Thoracic aorta (tissue), 2 donors: ENCODE results near the gene PDCD10. TPM values are rescaled to one million over a fixed set of nuclear protein-coding genes. Genes with fewer than 3 reads are reported as not detected.

Source experiments
- ATAC-seq: fragments of 150-250 bp; one replicate; pipeline ENCODE4 v1.8.0; 2017; ENCODE audit warnings: low read depth; ENCODE audit not compliant: insufficient number of reproducible peaks, low FRiP score
- DNase-seq: peaks from one replicate; pipeline ENCODE4 v3.0.0-alpha.2; 2020; ENCODE audit warnings: low spot score
- H3K27ac ChIP-seq, 2 donors: fragments of 200-600 bp; sonication (generic); 1 replicate in 1 of 2; 2 replicates in 1 of 2; pipeline ENCODE4 v1.5.1; 2016; ENCODE audit warnings: mild to moderate bottlenecking in 2 of 2, moderate library complexity in 2 of 2
- H3K27me3 ChIP-seq: fragments of 200-600 bp; sonication (generic); replicated peaks from 2 replicates; pipeline ENCODE4 v1.6.0; 2016; ENCODE audit warnings: mild to moderate bottlenecking; ENCODE audit not compliant: insufficient read depth
- H3K36me3 ChIP-seq: fragments of 200-600 bp; sonication (generic); one replicate; pipeline ENCODE4 v1.5.1; 2016
- H3K4me1 ChIP-seq, 2 donors: fragments of 200-600 bp; sonication (generic); 1 replicate in 1 of 2; 2 replicates in 1 of 2; pipeline versions ENCODE4 v1.5.1 to v1.6.0; 2016; ENCODE audit warnings: low read depth in 2 of 2, mild to moderate bottlenecking in 1 of 2; ENCODE audit not compliant: control insufficient read depth in 1 of 2
- H3K4me3 ChIP-seq: fragments of 200-600 bp; sonication (generic); 2 replicates; pipeline ENCODE4 v1.5.1; 2016; ENCODE audit warnings: mild to moderate bottlenecking
- H3K9me3 ChIP-seq: fragments of 200-600 bp; sonication (generic); 2 replicates; pipeline ENCODE4 v1.5.1; 2016
- total RNA-seq, 2 donors: library from RNA; depleted of rRNA; stranded (reverse); fragments of >200 nt; gene quantifications; one replicate each; pipeline versions ENCODE4 v1.1.0 to v1.2.3, GENCODE V29; 2016
- TF ChIP-seq, protein P1 (sequence below): fragments of 200-600 bp; sonication (generic); IDR thresholded peaks from one replicate; pipeline ENCODE4 v1.5.1; 2019; ENCODE audit warnings: antibody characterized with exemption

PDCD10 gene
- total RNA-seq, 2 donors from 2014 or later, result 55.5 to 77.3 TPM

DNA sequence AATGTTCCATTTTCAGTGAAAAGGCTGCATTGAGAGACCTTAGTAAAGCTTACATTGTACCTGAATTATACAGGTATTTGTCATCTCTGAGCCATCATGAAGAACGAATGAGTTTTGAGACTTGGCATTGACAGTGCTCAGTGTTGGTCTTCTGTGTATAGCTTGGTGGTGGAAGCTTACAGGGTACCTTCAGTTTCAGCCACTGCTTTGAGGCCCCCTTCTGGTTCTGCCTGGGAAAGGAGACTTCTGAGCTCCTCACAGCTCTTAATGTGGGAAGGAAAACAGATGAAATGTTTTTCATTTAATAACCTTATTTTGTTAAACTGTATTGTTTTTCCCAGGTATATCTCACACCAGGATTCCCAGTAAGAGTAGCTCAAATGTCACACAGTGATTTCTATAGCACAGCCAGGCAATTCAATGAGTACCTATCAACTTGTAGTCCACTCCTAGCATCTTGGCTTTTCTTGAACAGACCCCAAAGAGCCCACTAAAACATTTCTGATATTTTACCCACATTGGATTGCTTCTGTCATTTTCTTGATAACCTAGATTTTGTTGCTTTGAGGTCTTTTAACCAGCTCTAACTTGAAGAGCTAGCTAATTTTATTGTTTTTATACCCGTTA lies 6.4 kb upstream of the PDCD10 start:
- Histone ChIP-seq H3K27ac (no peak overlapping the region), H3K4me3 (no peak overlapping the region), H3K4me1 (peaks cover 0 to 5% of the 10 kb centered on the region in 2 donors), H3K27me3 (no peaks in the 10 kb centered on the region), H3K36me3 (no peaks in the 10 kb centered on the region), H3K9me3 (no peaks in the 10 kb centered on the region)
- TF ChIP-seq, protein P1, sequence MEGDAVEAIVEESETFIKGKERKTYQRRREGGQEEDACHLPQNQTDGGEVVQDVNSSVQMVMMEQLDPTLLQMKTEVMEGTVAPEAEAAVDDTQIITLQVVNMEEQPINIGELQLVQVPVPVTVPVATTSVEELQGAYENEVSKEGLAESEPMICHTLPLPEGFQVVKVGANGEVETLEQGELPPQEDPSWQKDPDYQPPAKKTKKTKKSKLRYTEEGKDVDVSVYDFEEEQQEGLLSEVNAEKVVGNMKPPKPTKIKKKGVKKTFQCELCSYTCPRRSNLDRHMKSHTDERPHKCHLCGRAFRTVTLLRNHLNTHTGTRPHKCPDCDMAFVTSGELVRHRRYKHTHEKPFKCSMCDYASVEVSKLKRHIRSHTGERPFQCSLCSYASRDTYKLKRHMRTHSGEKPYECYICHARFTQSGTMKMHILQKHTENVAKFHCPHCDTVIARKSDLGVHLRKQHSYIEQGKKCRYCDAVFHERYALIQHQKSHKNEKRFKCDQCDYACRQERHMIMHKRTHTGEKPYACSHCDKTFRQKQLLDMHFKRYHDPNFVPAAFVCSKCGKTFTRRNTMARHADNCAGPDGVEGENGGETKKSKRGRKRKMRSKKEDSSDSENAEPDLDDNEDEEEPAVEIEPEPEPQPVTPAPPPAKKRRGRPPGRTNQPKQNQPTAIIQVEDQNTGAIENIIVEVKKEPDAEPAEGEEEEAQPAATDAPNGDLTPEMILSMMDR, result no peak
- ATAC-seq (no peak), DNase-seq (no peak)

DNA sequence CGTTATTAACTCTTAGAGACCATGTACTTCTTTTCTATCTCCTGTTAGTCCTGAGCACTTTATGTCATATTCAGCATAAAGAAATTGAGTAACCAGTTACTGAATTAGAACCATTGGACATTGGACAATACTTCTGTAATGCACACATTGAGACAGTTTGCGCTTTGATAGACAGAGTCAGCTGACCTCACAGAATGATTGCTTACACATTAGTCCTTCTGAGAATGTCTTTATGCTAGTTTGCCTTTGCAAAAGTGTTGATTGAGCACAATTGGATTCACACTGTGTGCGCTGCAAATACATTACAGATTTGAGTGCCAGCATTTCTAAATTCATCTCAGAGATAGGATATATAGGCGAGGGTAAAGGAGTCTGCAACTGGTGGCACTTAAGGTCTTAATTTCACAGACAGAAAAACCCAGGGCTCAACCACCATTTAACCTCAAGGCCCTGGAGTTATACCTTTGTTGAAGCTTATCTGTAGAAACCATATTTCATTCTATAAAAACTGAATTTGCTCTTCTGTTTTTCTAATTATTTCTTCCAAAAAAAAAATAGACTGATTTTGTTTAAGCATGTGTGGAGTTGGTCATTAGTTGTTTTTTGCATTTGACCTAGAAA lies 4.6 kb upstream of the PDCD10 start:
- H3K4me1 ChIP-seq, result peaks cover 0 to 7% of the 10 kb centered on the region in 2 donors
- H3K9me3 ChIP-seq, result no peaks in the 10 kb centered on the region
- no peaks in the 10 kb centered on the region for H3K27me3 ChIP-seq
- no peak overlapping the region for H3K27ac ChIP-seq
- DNase-seq (no peak), ATAC-seq (no peak)
- no peaks in the 10 kb centered on the region for H3K36me3 ChIP-seq
- no peak overlapping the region for H3K4me3 ChIP-seq
- TF ChIP-seq, protein P1, result no peak

DNA sequence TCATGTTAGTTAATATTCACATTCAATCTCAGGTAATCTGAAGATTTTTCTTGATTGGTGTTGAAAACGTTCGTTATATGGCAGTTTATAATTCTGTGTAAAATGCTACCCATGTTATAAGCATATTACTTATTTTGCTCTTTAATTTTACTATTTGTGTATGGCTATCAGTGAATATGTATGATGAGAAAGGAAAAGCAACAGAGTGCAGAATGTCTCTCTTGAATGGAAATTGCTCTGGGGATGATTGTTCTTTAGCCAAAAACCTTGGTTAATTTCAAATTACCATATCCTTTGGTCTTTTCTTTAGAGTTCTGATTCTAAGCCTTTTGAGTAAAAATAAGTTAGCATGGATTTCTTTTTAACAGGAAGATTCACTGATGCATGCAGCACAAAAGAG lies 3.3 kb upstream of the PDCD10 start:
- Histone ChIP-seq H3K4me1 (peaks cover 8 to 17% of the 10 kb centered on the region in 2 donors), H3K36me3 (no peaks in the 10 kb centered on the region), H3K4me3 (no peak overlapping the region), H3K9me3 (no peaks in the 10 kb centered on the region), H3K27me3 (no peaks in the 10 kb centered on the region), H3K27ac (no peak overlapping the region)
- DNase-seq (no peak), ATAC-seq (no peak)
- TF ChIP-seq, protein P1, result no peak

DNA sequence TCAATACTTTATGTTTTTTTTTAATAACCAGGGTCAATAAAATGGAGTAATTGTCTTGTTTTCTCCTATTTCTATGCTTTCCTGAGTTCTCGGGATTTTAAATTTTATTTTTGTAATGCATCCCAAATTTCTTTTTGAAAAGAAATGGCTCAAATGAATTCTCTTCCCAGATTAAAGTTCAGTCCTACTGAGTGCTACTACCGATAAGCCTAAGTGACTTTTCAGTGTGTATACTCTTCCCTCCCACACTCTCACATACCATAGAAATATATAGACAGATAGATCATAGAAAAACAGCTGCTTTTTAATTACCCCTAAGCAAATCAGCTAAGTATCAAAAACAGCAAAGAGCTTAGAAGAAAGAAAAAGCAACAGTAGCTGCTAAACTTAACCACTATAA lies 2.3 kb upstream of the PDCD10 start:
- H3K27ac ChIP-seq, result no peak overlapping the region
- ATAC-seq (no peak), DNase-seq (no peak)
- no peaks in the 10 kb centered on the region for H3K36me3 ChIP-seq
- no peaks in the 10 kb centered on the region for H3K27me3 ChIP-seq
- H3K4me1 ChIP-seq, result peaks cover 12 to 27% of the 10 kb centered on the region in 2 donors
- TF ChIP-seq, protein P1, result no peak
- no peaks in the 10 kb centered on the region for H3K9me3 ChIP-seq
- no peak overlapping the region for H3K4me3 ChIP-seq

DNA sequence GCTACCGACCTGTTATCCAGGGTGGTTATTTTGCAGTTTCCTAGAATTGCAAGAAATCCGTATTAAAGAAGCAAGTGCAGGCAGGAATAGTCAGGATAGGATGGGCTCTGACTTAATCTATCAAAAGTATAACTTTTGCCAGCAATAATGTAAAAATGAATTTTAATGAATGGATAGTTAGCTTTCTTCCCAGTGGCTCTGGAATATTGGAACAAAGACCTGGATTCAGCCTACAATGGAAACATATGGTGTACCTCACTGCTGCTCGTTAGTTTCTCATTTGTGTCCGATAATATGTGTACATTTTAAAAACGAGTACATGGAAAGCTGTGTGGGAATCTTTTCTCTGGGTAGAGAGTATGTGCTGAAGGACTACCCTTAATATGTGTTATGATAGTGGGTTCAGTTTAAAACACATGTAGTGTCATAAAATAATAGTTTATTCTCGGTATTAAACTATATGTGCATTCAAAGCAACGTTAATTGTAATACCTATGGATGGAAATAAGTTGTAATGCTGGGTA lies 1.6 kb upstream of the PDCD10 start:
- Histone ChIP-seq H3K36me3 (no peaks in the 10 kb centered on the region), H3K27ac (peak overlapping the region in 1 of 2 donors; percentile 90), H3K4me1 (peaks cover 12 to 27% of the 10 kb centered on the region in 2 donors), H3K9me3 (no peaks in the 10 kb centered on the region), H3K4me3 (peak overlapping the region; percentile 89), H3K27me3 (no peaks in the 10 kb centered on the region)
- ATAC-seq (no peak), DNase-seq (no peak)
- TF ChIP-seq, protein P1, result no peak
